ENCODE data around the gene FERMT2.

- TF ChIP-seq POLR2A (IDR thresholded peaks at IDR 0.05) = no peak
- TF ChIP-seq CTCF (IDR thresholded peaks at IDR 0.05) = no peak
Measured at GRCh38 chr14:52876806-52877205, 74.0 kb downstream of the FERMT2 start.

Data from uterus (tissue), 2 donors.